SK-N-SH (cell line): ENCODE data around the gene IRX3. TPM values are rescaled to one million over a fixed set of nuclear protein-coding genes. Genes with fewer than 3 reads are reported as not detected.

Experiments
- CTCF ChIA-PET: fragments of 300-600, 350-600 bp; formaldehyde crosslinking; extraction: SDS; loops from one replicate; lab custom pipeline; 2021; lab: Yijun Ruan, JAX
- POLR2A ChIA-PET: fragments of 350-600 bp; sonication (Branson Sonifier 250); formaldehyde crosslinking; extraction: SDS; loops from one replicate; lab custom pipeline; 2020; ENCODE audit warnings: antibody characterized with exemption, inconsistent platforms; lab: Yijun Ruan, JAX
- DNase-seq: peaks from one replicate; pipeline ENCODE4 v3.0.0; 2012
- H2AFZ ChIP-seq: fragments of 200-600 bp; sonication (generic); 2 replicates; pipeline ENCODE4 v1.8.1; 2016; ENCODE audit warnings: antibody characterized with exemption, mild to moderate bottlenecking, low read depth
- H3F3A ChIP-seq: fragments of 200-600 bp; sonication (generic); replicated peaks from 2 replicates; pipeline ENCODE3; 2016; ENCODE audit warnings: antibody characterized with exemption, mild to moderate bottlenecking; ENCODE audit not compliant: insufficient read depth
- H3K27ac ChIP-seq, 2 experiments: fragments of 200-500 bp in 1 of 2; fragments of 200-600 bp in 1 of 2; sonication (Bioruptor generic) in 1 of 2; sonication (generic), shearing (Covaris generic) in 1 of 2; 2 replicates each; pipeline versions ENCODE4 v1.5.1 to v1.6.1; 2014 to 2016; ENCODE audit warnings: low read depth in 2 of 2, inconsistent platforms in 1 of 2, low read length in 1 of 2, mild to moderate bottlenecking in 1 of 2, mixed read lengths in 1 of 2
- H3K27me3 ChIP-seq: fragments of 200-600 bp; sonication (generic), shearing (Covaris generic); 2 replicates; pipeline ENCODE4 v1.6.1; 2016; ENCODE audit warnings: mixed run types; ENCODE audit not compliant: insufficient read depth
- H3K36me3 ChIP-seq, 2 experiments: fragments of 200-500 bp in 1 of 2; fragments of 200-600 bp in 1 of 2; sonication (Bioruptor generic) in 1 of 2; sonication (generic) in 1 of 2; replicated peaks in 1 of 2; 2 replicates each; pipeline versions ENCODE3 to v1.5.1; 2014 to 2016; ENCODE audit warnings: low read length in 1 of 2, mild to moderate bottlenecking in 1 of 2; ENCODE audit not compliant: insufficient read depth in 2 of 2, control insufficient read depth in 1 of 2
- H3K4me1 ChIP-seq, 2 experiments: fragments of 200-500 bp in 1 of 2; fragments of 200-600 bp in 1 of 2; sonication (Bioruptor generic) in 1 of 2; sonication (generic), shearing (Covaris generic) in 1 of 2; 2 replicates each; pipeline versions ENCODE4 v1.5.1 to v1.6.1; 2014 to 2016; ENCODE audit warnings: low read depth in 1 of 2, low read length in 1 of 2, mixed run types in 1 of 2; ENCODE audit not compliant: insufficient read depth in 2 of 2, control insufficient read depth in 1 of 2
- H3K4me2 ChIP-seq: fragments of 200-600 bp; sonication (generic), shearing (Covaris generic); 2 replicates; pipeline ENCODE4 v1.6.1; 2017; ENCODE audit warnings: mixed run types
- H3K4me3 ChIP-seq, 2 experiments: fragments of 200-500 bp in 1 of 2; fragments of 200-600 bp in 1 of 2; sonication (Bioruptor generic) in 1 of 2; sonication (generic), shearing (Covaris generic) in 1 of 2; 2 replicates each; pipeline versions ENCODE4 v1.5.1 to v1.8.1; 2014 to 2016; ENCODE audit warnings: low read depth in 2 of 2, inconsistent platforms in 1 of 2, low read length in 1 of 2, mild to moderate bottlenecking in 1 of 2, mixed read lengths in 1 of 2, moderate library complexity in 1 of 2
- H3K79me2 ChIP-seq: fragments of 200-600 bp; sonication (generic); 2 replicates; pipeline ENCODE4 v1.8.1; 2017; ENCODE audit warnings: mild to moderate bottlenecking; ENCODE audit not compliant: insufficient read depth
- H3K9ac ChIP-seq: fragments of 200-600 bp; sonication (generic); 2 replicates; pipeline ENCODE4 v1.6.1; 2017; ENCODE audit warnings: mixed run types
- H3K9me2 ChIP-seq: fragments of 200-600 bp; sonication (generic); 2 replicates; pipeline ENCODE4 v1.6.1; 2017; ENCODE audit warnings: mixed run types
- H3K9me3 ChIP-seq: fragments of 200-600 bp; sonication (generic); 2 replicates; pipeline ENCODE4 v1.6.1; 2017; ENCODE audit warnings: mixed run types, mild to moderate bottlenecking, moderate library complexity
- H4K20me1 ChIP-seq: fragments of 200-600 bp; sonication (generic); 2 replicates; pipeline ENCODE4 v1.6.1; 2017; ENCODE audit warnings: mild to moderate bottlenecking, mixed run types; ENCODE audit not compliant: insufficient read depth
- CHD2 ChIP-seq: fragments of 150-350 bp; IDR thresholded peaks from 2 replicates; pipeline ENCODE4 v1.6.1; 2018; ENCODE audit warnings: low read length; ENCODE audit not compliant: partially characterized antibody
- ELF1 ChIP-seq: IDR thresholded peaks from 2 replicates; pipeline ENCODE4 v1.4.0; 2012
- EP300 ChIP-seq, 2 experiments: IDR thresholded peaks; 2 replicates each; pipeline versions ENCODE4 v1.4.0 to v1.6.1; 2012; ENCODE audit warnings: borderline replicate concordance in 1 of 2, low read depth in 1 of 2, low read length in 1 of 2
- FOSL2 ChIP-seq: IDR thresholded peaks from 2 replicates; pipeline ENCODE4 v1.4.0; 2012; ENCODE audit warnings: low read depth, mild to moderate bottlenecking, moderate library complexity, borderline replicate concordance
- MAX ChIP-seq: IDR thresholded peaks from 2 replicates; pipeline ENCODE4 v1.4.0; 2012; ENCODE audit warnings: low read depth
- MEF2A ChIP-seq: IDR thresholded peaks from 2 replicates; pipeline ENCODE4 v1.4.0; 2012; ENCODE audit warnings: low read depth, borderline replicate concordance
- MXI1 ChIP-seq: IDR thresholded peaks from 2 replicates; pipeline ENCODE4 v1.6.1; 2012; ENCODE audit warnings: mild to moderate bottlenecking, low read depth, low read length, improper control_type of control experiment
- NRF1 ChIP-seq: IDR thresholded peaks from 2 replicates; pipeline ENCODE4 v1.6.1; 2012; ENCODE audit warnings: low read depth, mild to moderate bottlenecking, low read length
- PBX3 ChIP-seq: IDR thresholded peaks from 2 replicates; pipeline ENCODE4; 2012
- POLR2AphosphoS5 ChIP-seq: IDR thresholded peaks from 2 replicates; pipeline ENCODE4 v1.6.1; 2012; ENCODE audit warnings: low read depth, low read length
- RCOR1 ChIP-seq: fragments of 150-350 bp; IDR thresholded peaks from 2 replicates; pipeline ENCODE4 v1.6.1; 2017; ENCODE audit warnings: antibody characterized with exemption, low read length
- REST ChIP-seq: IDR thresholded peaks from 2 replicates; pipeline ENCODE4 v1.6.1; 2012; ENCODE audit warnings: mild to moderate bottlenecking, low read depth, low read length, moderate library complexity
- RXRA ChIP-seq: IDR thresholded peaks from 2 replicates; pipeline ENCODE4 v1.4.0; 2012; ENCODE audit warnings: low read depth, mild to moderate bottlenecking, borderline replicate concordance
- SMC3 ChIP-seq: IDR thresholded peaks from 2 replicates; pipeline ENCODE4 v1.6.1; 2012; ENCODE audit warnings: low read depth, low read length, improper control_type of control experiment
- USF1 ChIP-seq: IDR thresholded peaks from 2 replicates; pipeline ENCODE4 v1.4.0; 2012; ENCODE audit warnings: low read depth, borderline replicate concordance
- YY1 ChIP-seq: IDR thresholded peaks from 2 replicates; pipeline ENCODE4 v1.4.0; 2012; ENCODE audit warnings: low read depth, mild to moderate bottlenecking
- WGBS: methylation state at CpG from one replicate; pipeline ENCODE4 v1.1.6; 2017; ENCODE audit warnings: low lambda C conversion rate; 5-methylcytosine and 5-hydroxymethylcytosine counted together
- polyA plus RNA-seq, 3 experiments: library from polyadenylated mRNA; depleted of rRNA; stranded (reverse); fragments of >200 nt; gene quantifications; 2 replicates each; pipeline ENCODE4 v1.2.3, GENCODE V29; 2012

Gene IRX3
- polyA plus RNA-seq, 1 of the 3 experiments (the other 2 are of a cell fraction) = 7.1 TPM

- H4K20me1 ChIP-seq = no peaks in the 10 kb centered on the region
- 81% methylated on average over 3 of the region's 3 CpGs for WGBS
These were observed 15.9 kb downstream of the IRX3 start for GRCh38 chr16:54270711-54271110.

GRCh38 chr16:54269461-54269860 is 17.1 kb downstream of the IRX3 start:
- CTCF ChIA-PET = interaction anchor here (1.1 to 1.4 kb wide), 2 partner anchors 13 to 496 kb away, joined by 3 read pairs; no protein-coding TSS in a partner anchor

More at GRCh38 chr16:54270711-54271110, 15.9 kb downstream of the IRX3 start:
- no peak overlapping the region for H3K9ac ChIP-seq
- TF ChIP-seq POLR2AphosphoS5 (no peak), REST (no peak), YY1 (no peak), CHD2 (no peak), NRF1 (no peak), SMC3 (no peak), MEF2A (no peak), RCOR1 (no peak)
- no peaks in the 10 kb centered on the region for H3K36me3 ChIP-seq
- no peak overlapping the region for H2AFZ ChIP-seq
- H3K27me3 ChIP-seq = no peaks in the 10 kb centered on the region
- H3K9me2 ChIP-seq = no peaks in the 10 kb centered on the region
- H3K4me3 ChIP-seq = no peak overlapping the region
- ChIA-PET CTCF (no interaction called here), POLR2A (no interaction called here)
- no peaks in the 10 kb centered on the region for H3F3A ChIP-seq
- H3K27ac ChIP-seq = no peak overlapping the region
- no peaks in the 10 kb centered on the region for H3K9me3 ChIP-seq
- no peak overlapping the region for H3K4me2 ChIP-seq
- no peaks in the 10 kb centered on the region for H3K79me2 ChIP-seq
- DNase-seq = no peak
- H3K4me1 ChIP-seq = no peaks in the 10 kb centered on the region

More at GRCh38 chr16:54269461-54269860, 17.1 kb downstream of the IRX3 start:
- H2AFZ ChIP-seq = no peak overlapping the region
- POLR2A ChIA-PET = no interaction called here
- no peaks in the 10 kb centered on the region for H3K4me1 ChIP-seq
- no peak overlapping the region for H3K4me3 ChIP-seq
- H4K20me1 ChIP-seq = no peaks in the 10 kb centered on the region
- no peaks in the 10 kb centered on the region for H3K27me3 ChIP-seq
- TF ChIP-seq EP300 (IDR thresholded peaks at IDR 0.05; ENCODE audit: borderline replicate concordance in 1 of 2, low read depth in 1 of 2, low read length in 1 of 2) (no peak), PBX3 (no peak), USF1 (no peak), MXI1 (no peak), ELF1 (no peak), MAX (no peak), REST (no peak), FOSL2 (no peak), RXRA (no peak)
- H3K27ac ChIP-seq = no peak overlapping the region
- H3K79me2 ChIP-seq = no peaks in the 10 kb centered on the region
- H3F3A ChIP-seq = no peaks in the 10 kb centered on the region
- DNase-seq = no peak
- H3K9me3 ChIP-seq = no peaks in the 10 kb centered on the region
- H3K9ac ChIP-seq = no peak overlapping the region
- H3K4me2 ChIP-seq = no peak overlapping the region
- H3K9me2 ChIP-seq = no peaks in the 10 kb centered on the region
- no peaks in the 10 kb centered on the region for H3K36me3 ChIP-seq
